ENCODE measurements around the gene PLA1A.

The PLA1A gene

DNA sequence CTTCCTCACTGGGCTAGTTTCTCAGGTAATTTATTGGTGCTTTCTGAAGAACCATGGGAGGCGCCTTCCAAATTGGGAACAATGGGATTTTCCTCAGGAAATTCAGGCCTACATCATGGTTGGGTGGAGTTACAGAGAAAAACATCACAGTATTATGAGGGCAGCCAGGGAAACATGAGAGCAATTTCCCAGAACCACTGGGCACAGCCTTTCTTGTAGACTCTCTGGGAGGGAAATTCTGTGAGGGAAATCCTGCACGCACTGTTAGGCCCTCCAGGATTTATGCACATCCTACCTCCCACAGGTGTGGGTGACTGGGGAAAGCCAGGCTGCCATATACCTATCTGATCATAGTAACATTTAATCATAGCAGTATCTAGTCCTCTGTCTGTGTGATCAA is 49.5 kb downstream of the PLA1A start:
- TF ChIP-seq, protein P1, sequence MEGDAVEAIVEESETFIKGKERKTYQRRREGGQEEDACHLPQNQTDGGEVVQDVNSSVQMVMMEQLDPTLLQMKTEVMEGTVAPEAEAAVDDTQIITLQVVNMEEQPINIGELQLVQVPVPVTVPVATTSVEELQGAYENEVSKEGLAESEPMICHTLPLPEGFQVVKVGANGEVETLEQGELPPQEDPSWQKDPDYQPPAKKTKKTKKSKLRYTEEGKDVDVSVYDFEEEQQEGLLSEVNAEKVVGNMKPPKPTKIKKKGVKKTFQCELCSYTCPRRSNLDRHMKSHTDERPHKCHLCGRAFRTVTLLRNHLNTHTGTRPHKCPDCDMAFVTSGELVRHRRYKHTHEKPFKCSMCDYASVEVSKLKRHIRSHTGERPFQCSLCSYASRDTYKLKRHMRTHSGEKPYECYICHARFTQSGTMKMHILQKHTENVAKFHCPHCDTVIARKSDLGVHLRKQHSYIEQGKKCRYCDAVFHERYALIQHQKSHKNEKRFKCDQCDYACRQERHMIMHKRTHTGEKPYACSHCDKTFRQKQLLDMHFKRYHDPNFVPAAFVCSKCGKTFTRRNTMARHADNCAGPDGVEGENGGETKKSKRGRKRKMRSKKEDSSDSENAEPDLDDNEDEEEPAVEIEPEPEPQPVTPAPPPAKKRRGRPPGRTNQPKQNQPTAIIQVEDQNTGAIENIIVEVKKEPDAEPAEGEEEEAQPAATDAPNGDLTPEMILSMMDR (conservative IDR thresholded peaks at IDR 0.05; ENCODE audit: low read depth), result no peak
- no peak overlapping the region for H3K27ac ChIP-seq
- CTCF ChIA-PET, result no interaction called here
- DNase-seq (ENCODE audit: low spot score), result no peak
- POLR2A ChIA-PET (ENCODE audit: low non-redundant PET), result no interaction called here

DNA sequence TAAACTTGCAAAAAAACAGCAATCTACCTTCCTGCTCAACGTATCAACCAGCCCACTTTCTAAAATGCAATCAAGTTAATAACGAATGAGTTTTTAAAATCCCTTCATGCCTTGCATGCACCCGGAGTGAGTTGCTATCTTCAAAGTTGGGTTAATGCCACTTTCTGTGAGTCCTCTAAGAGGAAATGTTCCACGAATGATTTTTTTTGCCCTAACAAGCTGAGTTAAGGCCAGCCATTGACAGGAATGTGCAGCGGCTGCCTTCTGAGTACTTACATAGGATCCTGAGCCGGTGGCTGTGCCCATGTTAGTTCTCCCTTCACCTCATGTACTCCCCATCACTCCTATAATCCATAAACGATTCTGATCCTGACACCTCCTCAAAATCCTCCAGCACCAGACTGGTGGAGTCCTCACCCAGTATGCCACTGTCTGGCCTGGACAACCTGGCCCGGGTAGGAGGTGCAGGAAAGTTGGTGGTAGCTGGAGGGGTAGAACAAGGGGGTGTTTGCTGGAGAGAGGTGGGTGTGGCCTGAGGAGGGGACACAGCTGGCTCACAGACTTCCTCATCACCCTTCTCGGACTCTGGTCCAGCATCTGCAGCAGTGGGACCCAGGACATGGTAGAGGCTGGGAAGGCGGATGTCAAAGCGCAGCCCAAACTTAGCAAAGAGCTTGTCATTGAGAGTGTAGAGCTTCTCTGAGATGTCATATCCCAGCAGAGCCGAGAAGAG is 50.3 kb downstream of the PLA1A start:
- no peak for DNase-seq (ENCODE audit: low spot score)
- POLR2A ChIA-PET (ENCODE audit: low non-redundant PET), result no interaction called here
- H3K27ac ChIP-seq, result no peak overlapping the region
- CTCF ChIA-PET, result no interaction called here
- TF ChIP-seq, protein P1 (conservative IDR thresholded peaks at IDR 0.05; ENCODE audit: low read depth), result no peak

DNA sequence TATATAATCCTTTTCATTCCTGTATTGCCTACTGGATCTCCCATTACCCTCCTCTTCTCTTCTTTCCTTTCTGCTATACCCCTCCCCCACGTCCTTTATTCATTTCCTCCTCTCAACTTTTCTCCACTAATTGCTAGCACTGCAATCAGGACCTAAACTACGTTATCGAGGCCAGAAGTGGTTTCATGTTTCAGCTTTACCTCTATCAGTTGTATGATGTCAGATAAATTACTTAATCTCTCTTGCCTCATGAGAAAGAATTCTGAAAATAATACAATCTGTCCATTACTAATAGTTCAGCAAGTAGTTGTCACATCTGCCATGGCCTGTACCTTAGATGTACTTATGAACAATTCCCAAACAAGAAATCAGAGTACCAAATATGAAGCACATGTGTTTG is 52.1 kb downstream of the PLA1A start:
- POLR2A ChIA-PET (ENCODE audit: low non-redundant PET), result no interaction called here
- DNase-seq (ENCODE audit: low spot score), result no peak
- H3K27ac ChIP-seq, result no peak overlapping the region
- TF ChIP-seq, protein P1 (conservative IDR thresholded peaks at IDR 0.05; ENCODE audit: low read depth), result no peak
- CTCF ChIA-PET, result interaction anchor here (0.5 to 0.7 kb wide), 3 partner anchors 15 to 271 kb away, joined by 3 read pairs; no protein-coding TSS in a partner anchor

DNA sequence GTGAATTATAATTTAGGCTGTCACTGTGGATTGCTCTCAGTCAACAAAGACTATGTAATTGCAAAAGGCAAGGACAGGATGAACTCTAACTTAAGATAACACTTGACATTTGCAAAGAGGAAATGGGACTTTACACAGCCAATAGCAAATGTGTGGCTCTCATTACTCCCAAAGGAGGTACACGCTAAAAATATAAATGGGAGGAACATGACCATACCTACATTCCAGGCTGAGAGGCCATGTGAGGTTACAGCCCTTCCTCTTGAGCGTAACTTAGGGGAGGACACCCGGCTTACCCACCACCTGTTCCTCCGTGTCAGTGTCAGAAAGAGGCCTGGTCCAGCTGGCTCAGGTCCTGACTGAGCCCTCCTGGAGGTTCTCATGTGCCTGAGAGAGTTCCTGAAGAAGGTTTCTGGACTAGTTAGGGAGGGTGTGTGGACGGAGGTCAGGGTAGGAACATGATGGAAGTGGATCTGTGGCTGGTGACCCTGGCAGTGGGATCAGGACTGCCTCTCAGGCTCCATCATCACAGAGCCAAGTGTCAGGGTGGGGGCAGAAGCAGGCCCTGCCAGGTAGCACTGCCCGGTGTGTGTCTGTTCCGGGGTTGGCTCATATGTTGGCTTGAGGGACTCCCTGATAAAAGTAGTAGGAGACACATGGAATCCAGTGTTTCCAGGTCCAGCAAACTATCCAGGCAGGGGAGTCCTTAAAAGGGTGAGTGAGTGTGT is 54.8 kb downstream of the PLA1A start:
- no peak overlapping the region for H3K27ac ChIP-seq
- POLR2A ChIA-PET (ENCODE audit: low non-redundant PET), result no interaction called here
- CTCF ChIA-PET, result no interaction called here
- TF ChIP-seq, protein P1 (conservative IDR thresholded peaks at IDR 0.05; ENCODE audit: low read depth), result no peak
- DNase-seq (ENCODE audit: low spot score), result no peak

DNA sequence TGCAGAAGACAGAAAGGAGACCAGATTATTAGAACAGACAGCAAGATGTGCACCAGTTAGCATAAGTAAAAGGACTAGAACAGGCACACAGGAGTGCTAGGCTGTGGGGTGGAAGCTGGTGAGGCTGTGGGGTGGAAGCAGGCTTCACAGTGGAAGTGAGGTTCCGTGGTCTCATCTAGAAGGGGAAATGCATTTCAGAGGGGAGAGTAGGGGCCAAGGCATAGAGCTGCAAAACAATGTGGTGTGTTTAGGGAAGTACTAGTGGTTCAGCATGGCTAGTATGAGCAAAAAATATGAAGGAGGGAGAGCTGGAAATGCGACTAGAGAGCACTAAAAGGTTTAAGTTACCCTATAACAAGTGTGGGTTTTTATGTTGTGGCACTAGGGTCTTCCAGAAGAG is 56.2 kb downstream of the PLA1A start:
- no peak overlapping the region for H3K27ac ChIP-seq
- POLR2A ChIA-PET (ENCODE audit: low non-redundant PET), result no interaction called here
- CTCF ChIA-PET, result no interaction called here

DNA sequence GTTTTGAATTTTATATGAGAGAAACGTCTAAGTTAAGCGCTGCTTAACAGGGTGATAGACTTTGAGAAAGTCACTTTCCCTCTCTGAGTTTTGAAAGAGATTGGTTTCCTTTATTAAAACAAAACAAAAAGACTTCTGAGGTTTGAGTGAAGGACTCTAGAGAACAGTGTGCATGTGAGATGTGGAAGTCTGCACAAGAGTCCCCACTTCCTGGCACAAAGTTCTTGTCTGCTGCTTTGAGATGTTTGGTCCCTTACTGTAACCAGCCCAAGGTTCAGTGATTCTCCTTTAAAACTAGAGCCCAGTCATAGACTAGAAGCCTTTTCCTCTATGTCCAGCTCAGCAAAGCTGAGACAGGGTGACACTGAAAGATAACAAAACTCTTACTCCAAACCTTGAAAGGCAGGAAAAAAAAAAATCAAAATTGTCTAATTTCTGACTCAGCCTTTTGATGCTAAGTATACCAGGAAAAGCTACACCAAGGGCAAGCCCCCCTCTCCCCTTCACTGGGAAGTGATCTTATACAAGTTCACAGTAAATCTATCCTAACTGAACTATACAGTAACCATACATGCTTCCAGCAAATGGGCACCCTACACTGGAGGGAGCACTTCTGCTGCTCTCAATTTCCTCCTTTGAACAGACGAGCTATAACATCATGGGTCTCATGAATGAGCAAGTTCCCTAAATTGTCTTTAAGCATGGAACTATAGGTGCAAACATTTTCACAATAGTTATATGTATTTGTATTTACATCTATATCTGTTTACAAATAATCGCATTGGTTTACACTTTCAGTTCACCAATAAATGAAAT is 60.4 kb downstream of the PLA1A start:
- ChIA-PET CTCF (no interaction called here), POLR2A (ENCODE audit: low non-redundant PET) (no interaction called here)
- no peak overlapping the region for H3K27ac ChIP-seq
- DNase-seq (ENCODE audit: low spot score), result no peak
- TF ChIP-seq, protein P1 (conservative IDR thresholded peaks at IDR 0.05; ENCODE audit: low read depth), result no peak

More for the DNA sequence above, 56.2 kb downstream of the PLA1A start:
- TF ChIP-seq, protein P1 (conservative IDR thresholded peaks at IDR 0.05; ENCODE audit: low read depth), result no peak
- DNase-seq (ENCODE audit: low spot score), result no peak
